Lung (tissue), 12 donors: Measurements from ENCODE around the gene CNTN5. TPM values are rescaled to one million over a fixed set of nuclear protein-coding genes. Genes with fewer than 3 reads are reported as not detected.

ENCODE experiments used
- ATAC-seq: fragments of 200-7000 bp; cut with Tn5 transposase; one replicate; pipeline ENCODE4 v1.9.1; 2020; ENCODE audit warnings: moderate number of reproducible peaks; ENCODE audit not compliant: insufficient read depth, low FRiP score
- DNase-seq, 3 donors: peaks; one replicate each; pipeline ENCODE4 v3.0.0-alpha.2; 2013 to 2017
- H3K27ac ChIP-seq, 2 donors: one replicate each; pipeline ENCODE4 v1.5.1; 2013; ENCODE audit warnings: mild to moderate bottlenecking in 2 of 2, moderate library complexity in 2 of 2, control low read depth in 1 of 2, inconsistent platforms in 1 of 2, low read depth in 1 of 2, low read length in 1 of 2
- H3K27me3 ChIP-seq, 3 donors: one replicate each; pipeline ENCODE4 v1.5.1; 2013; ENCODE audit warnings: low read length in 2 of 3; ENCODE audit not compliant: control insufficient read depth in 3 of 3, insufficient read depth in 3 of 3
- H3K36me3 ChIP-seq, 4 donors: one replicate each; pipeline ENCODE4 v1.5.1; 2013; ENCODE audit warnings: low read length in 4 of 4, mild to moderate bottlenecking in 1 of 4, moderate library complexity in 1 of 4; ENCODE audit not compliant: control insufficient read depth in 4 of 4, insufficient read depth in 4 of 4
- H3K4me1 ChIP-seq, 5 donors: one replicate each; pipeline ENCODE4 v1.5.1; 2013; ENCODE audit warnings: low read length in 5 of 5, mild to moderate bottlenecking in 2 of 5, moderate library complexity in 1 of 5; ENCODE audit not compliant: control insufficient read depth in 5 of 5, insufficient read depth in 5 of 5
- H3K4me3 ChIP-seq: one replicate; pipeline ENCODE4 v1.5.1; 2013; ENCODE audit warnings: mild to moderate bottlenecking, control low read depth, moderate library complexity
- H3K9ac ChIP-seq, 2 donors: one replicate each; pipeline ENCODE4 v1.5.1; 2013; ENCODE audit warnings: low read length in 2 of 2, control low read depth in 1 of 2; ENCODE audit not compliant: insufficient read depth in 1 of 2
- H3K9me3 ChIP-seq, 4 donors: one replicate each; pipeline ENCODE4 v1.5.1; 2013; ENCODE audit warnings: low read length in 3 of 4, mild to moderate bottlenecking in 1 of 4, moderate library complexity in 1 of 4; ENCODE audit not compliant: control insufficient read depth in 4 of 4, insufficient read depth in 3 of 4
- WGBS, 2 donors: extraction: QIAGEN DNeasy Blood & Tissue Kit; methylation state at CpG; one replicate each; pipeline ENCODE4 v1.1.7; 2013; 5-methylcytosine and 5-hydroxymethylcytosine counted together
- polyA plus RNA-seq, 2 donors: library from polyadenylated mRNA; stranded (reverse); fragments of 200-250 nt; gene quantifications; one replicate each; pipeline ENCODE4 v1.2.1, GENCODE V29; 2013
- total RNA-seq, 2 donors: library from RNA; depleted of rRNA in 1 of 2; stranded (reverse); fragments of >200 nt in 1 of 2; gene quantifications; one replicate each; pipeline ENCODE4 v1.2.1, GENCODE V29; 2014 to 2021
- TF ChIP-seq, protein P1 (sequence below): IDR thresholded peaks from 2 replicates; pipeline ENCODE4 v1.5.1; 2012; ENCODE audit warnings: mild to moderate bottlenecking; ENCODE audit errors: control extremely low read depth, extremely low read depth
- donor health status: control.
- donor health status: control.
- donor health status: Bipolar disorder and iron deficiency.
- donor health status: healthy.
- donor health status: DM: yes; HTN: yes; CAD: no.

Gene CNTN5
- total and polyA plus RNA-seq, 4 donors: 0.10 to 0.80 (median 0.44) TPM

GRCh38 chr11:99537681-99538080 lies 516.9 kb downstream of the CNTN5 start:
- Histone ChIP-seq H3K27me3 (no peaks in the 10 kb centered on the region), H3K9me3 (peaks cover 0 to 1% (median 0%) of the 10 kb centered on the region in 4 donors), H3K9ac (no peak overlapping the region), H3K27ac (no peak overlapping the region), H3K4me1 (no peaks in the 10 kb centered on the region), H3K36me3 (no peaks in the 10 kb centered on the region), H3K4me3 (no peak overlapping the region)
- TF ChIP-seq, protein P1, sequence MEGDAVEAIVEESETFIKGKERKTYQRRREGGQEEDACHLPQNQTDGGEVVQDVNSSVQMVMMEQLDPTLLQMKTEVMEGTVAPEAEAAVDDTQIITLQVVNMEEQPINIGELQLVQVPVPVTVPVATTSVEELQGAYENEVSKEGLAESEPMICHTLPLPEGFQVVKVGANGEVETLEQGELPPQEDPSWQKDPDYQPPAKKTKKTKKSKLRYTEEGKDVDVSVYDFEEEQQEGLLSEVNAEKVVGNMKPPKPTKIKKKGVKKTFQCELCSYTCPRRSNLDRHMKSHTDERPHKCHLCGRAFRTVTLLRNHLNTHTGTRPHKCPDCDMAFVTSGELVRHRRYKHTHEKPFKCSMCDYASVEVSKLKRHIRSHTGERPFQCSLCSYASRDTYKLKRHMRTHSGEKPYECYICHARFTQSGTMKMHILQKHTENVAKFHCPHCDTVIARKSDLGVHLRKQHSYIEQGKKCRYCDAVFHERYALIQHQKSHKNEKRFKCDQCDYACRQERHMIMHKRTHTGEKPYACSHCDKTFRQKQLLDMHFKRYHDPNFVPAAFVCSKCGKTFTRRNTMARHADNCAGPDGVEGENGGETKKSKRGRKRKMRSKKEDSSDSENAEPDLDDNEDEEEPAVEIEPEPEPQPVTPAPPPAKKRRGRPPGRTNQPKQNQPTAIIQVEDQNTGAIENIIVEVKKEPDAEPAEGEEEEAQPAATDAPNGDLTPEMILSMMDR: no peak
- ATAC-seq (no peak), DNase-seq (no peak)
- WGBS, 2 donors: 81 to 93% methylated on average over 2 of the region's 2 CpGs

DNA sequence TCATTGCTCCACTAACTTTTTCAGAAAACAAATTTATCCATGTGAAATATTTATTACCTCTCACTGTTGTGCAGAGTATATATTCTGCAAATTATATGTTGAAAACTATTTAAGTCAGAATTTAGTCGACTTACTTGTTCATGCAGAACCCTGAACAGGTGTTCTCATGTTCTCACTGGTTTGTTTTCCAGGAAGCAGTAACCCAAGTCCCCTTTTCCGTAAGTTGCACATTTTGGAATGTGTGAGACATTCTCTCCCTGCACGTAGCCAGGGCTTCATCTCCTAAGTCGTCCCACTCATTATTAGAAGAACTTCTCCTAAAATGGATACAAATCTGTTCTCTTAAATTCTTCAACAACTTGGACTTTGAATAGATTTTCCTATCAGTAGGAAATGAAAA lies 524.9 kb downstream of the CNTN5 start:
- H3K4me3 ChIP-seq: no peak overlapping the region
- H3K4me1 ChIP-seq: no peaks in the 10 kb centered on the region
- WGBS, 2 donors: 84 to 85% methylated on average over 4 of the region's 4 CpGs
- H3K9me3 ChIP-seq: peaks cover 0 to 2% (median 0%) of the 10 kb centered on the region in 4 donors
- H3K27me3 ChIP-seq: no peaks in the 10 kb centered on the region
- TF ChIP-seq, protein P1: no peak
- ATAC-seq (no peak), DNase-seq (no peak)
- H3K36me3 ChIP-seq: no peaks in the 10 kb centered on the region
- H3K27ac ChIP-seq: no peak overlapping the region
- no peak overlapping the region for H3K9ac ChIP-seq

- ATAC-seq (no peak), DNase-seq (peak in 2 of 3 donors; percentile 2 to 11)
- no peak overlapping the region for H3K9ac ChIP-seq
- no peaks in the 10 kb centered on the region for H3K4me1 ChIP-seq
- H3K36me3 ChIP-seq: no peaks in the 10 kb centered on the region
- 67 to 80% methylated on average over 3 of the region's 3 CpGs for WGBS, 2 donors
- no peak overlapping the region for H3K27ac ChIP-seq
- H3K27me3 ChIP-seq: no peaks in the 10 kb centered on the region
- TF ChIP-seq, protein P1: no peak
- no peak overlapping the region for H3K4me3 ChIP-seq
- H3K9me3 ChIP-seq: no peaks in the 10 kb centered on the region
Measured at GRCh38 chr11:99548264-99548663, 527.5 kb downstream of the CNTN5 start.

DNA sequence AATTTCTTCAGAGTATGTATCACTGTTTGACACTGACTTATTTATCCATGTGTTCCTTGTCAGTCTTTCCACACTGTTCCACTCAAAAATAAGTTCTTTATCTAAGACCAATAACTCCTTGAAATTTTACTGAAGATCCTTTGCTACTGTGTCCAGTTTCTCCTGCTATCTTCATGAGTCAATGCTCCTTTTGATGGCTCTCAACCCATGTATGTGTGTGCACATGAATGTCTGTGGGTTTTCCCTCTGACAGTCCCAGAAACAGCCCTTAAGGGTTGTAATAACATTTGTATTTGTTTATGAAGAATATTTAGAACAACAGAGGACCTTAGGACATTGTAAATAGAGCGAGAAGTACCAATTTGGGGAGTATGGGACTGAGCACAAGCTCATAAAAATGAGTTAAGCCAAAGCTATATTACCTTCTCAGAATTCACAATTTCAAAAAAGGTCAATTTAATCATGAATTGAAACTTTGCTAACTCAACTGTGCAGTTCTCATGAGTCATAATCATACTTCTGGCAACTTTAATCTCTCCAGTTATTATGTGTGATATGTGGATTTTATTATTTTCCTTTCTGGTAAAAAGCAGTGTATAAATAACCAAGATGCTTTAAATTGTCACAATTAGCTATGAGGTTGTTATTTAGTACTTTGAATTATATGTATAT lies 533.6 kb downstream of the CNTN5 start:
- Histone ChIP-seq H3K9ac (no peak overlapping the region), H3K4me3 (no peak overlapping the region), H3K36me3 (no peaks in the 10 kb centered on the region), H3K27me3 (no peaks in the 10 kb centered on the region), H3K9me3 (no peaks in the 10 kb centered on the region), H3K4me1 (no peaks in the 10 kb centered on the region), H3K27ac (no peak overlapping the region)
- DNase-seq (no peak), ATAC-seq (no peak)
- WGBS, 2 donors: 76 to 84% methylated on average over 1 of the region's 1 CpG
- TF ChIP-seq, protein P1: no peak
